H1 (cell line): ENCODE data around the gene TNIK. TPM values are rescaled to one million over a fixed set of nuclear protein-coding genes. Genes with fewer than 3 reads are reported as not detected.

Source experiments
- CHD7 ChIP-seq: fragments of 300-600 bp; sonication (generic); IDR thresholded peaks from 2 replicates; pipeline ENCODE4 v1.7.1; 2012; ENCODE audit warnings: low read length, moderate library complexity, mild to moderate bottlenecking, inconsistent platforms; ENCODE audit not compliant: insufficient replicate concordance
- SAP30 ChIP-seq: fragments of 300-600 bp; sonication (generic); IDR thresholded peaks from 2 replicates; pipeline ENCODE4 v1.7.1; 2012; ENCODE audit warnings: low read length, moderate library complexity, mild to moderate bottlenecking, inconsistent platforms; ENCODE audit not compliant: insufficient read depth, insufficient replicate concordance
- polyA plus RNA-seq, 7 experiments: library from polyadenylated mRNA; depleted of rRNA in 3 of 7; stranded (reverse) in 5 of 7; unstranded in 2 of 7; fragments of >200 nt in 5 of 7; fragments of 200-250 nt in 2 of 7; gene quantifications; 1 replicate in 5 of 7; 2 replicates in 1 of 7; 4 replicates in 1 of 7; pipeline versions ENCODE4 v1.2.1 to v1.2.3, GENCODE V29; 2011 to 2013; ENCODE audit warnings: missing spikeins in 2 of 7, mixed read lengths in 2 of 7
- total RNA-seq: library from RNA; stranded (reverse); fragmentation: NEBNext Ultra II Directional; extraction: Animal tissue kit (Norgen Biotek cat#: 25700); gene quantifications from 2 replicates; pipeline ENCODE4 v1.2.1, GENCODE V29; 2021
- TF ChIP-seq, protein P1 (sequence below): IDR thresholded peaks from 2 replicates; pipeline ENCODE4 v1.6.1; 2012; ENCODE audit warnings: inconsistent platforms

TNIK gene
- total and polyA plus RNA-seq, 2 of the 8 experiments (the other 6 are each of a cell fraction or from before 2014, with no cell fraction given) = 7.4 to 42.0 TPM

GRCh38 chr3:171456765-171457606 lies 3.2 kb downstream of the TNIK start (continued):
- TF ChIP-seq CHD7 (no peak), SAP30 (no peak)
- TF ChIP-seq, protein P1, sequence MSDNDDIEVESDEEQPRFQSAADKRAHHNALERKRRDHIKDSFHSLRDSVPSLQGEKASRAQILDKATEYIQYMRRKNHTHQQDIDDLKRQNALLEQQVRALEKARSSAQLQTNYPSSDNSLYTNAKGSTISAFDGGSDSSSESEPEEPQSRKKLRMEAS = no peak
- TF ChIP-seq, all 59 proteins: peak for 0
